GM19043 (cell line): Measurements from ENCODE around the gene SFMBT2.
A peak's percentile ranks its signal among the peaks of the same experiment; 100 is the strongest.

Experiments used
- ATAC-seq: cut with Tn5 transposase; IDR thresholded peaks from one replicate; pipeline ENCODE4 v1.9.1; 2021; ENCODE audit warnings: low read depth; ENCODE audit not compliant: unreplicated experiment

SFMBT2 gene

GRCh38 chr10:7410862-7411670 lies at the start of gene SFMBT2:
Gene SFMBT2, minus strand, starts transcription at chr10:7411034. Its CDS starts 29,136 bp downstream, at chr10:7381898.
- no peak for ATAC-seq

GRCh38 chr10:7460006-7460405 lies 49.2 kb upstream of the SFMBT2 start:
- ATAC-seq: no peak

GRCh38 chr10:7458556-7458955 lies 47.7 kb upstream of the SFMBT2 start:
- no peak for ATAC-seq

GRCh38 chr10:7457478-7458316 lies 46.9 kb upstream of the SFMBT2 start:
- ATAC-seq: no peak

GRCh38 chr10:7449063-7449695 lies 38.3 kb upstream of the SFMBT2 start:
- no peak for ATAC-seq

- peak; percentile 76 for ATAC-seq
Observed at GRCh38 chr10:7445474-7446185, 34.8 kb upstream of the SFMBT2 start.

GRCh38 chr10:7444551-7445121 lies 33.8 kb upstream of the SFMBT2 start:
- ATAC-seq: no peak

GRCh38 chr10:7443036-7443435 lies 32.2 kb upstream of the SFMBT2 start:
- no peak for ATAC-seq

GRCh38 chr10:7441403-7442147 lies 30.7 kb upstream of the SFMBT2 start:
- no peak for ATAC-seq

- ATAC-seq: no peak
Observed at GRCh38 chr10:7439696-7440095, 28.9 kb upstream of the SFMBT2 start.

GRCh38 chr10:7438196-7438986 lies 27.6 kb upstream of the SFMBT2 start:
- no peak for ATAC-seq

- ATAC-seq: no peak
Observed at GRCh38 chr10:7436490-7437100, 25.8 kb upstream of the SFMBT2 start.

GRCh38 chr10:7435674-7436073 lies 24.8 kb upstream of the SFMBT2 start:
- ATAC-seq: peak; percentile 51

GRCh38 chr10:7434378-7434777 lies 23.5 kb upstream of the SFMBT2 start:
- ATAC-seq: no peak

GRCh38 chr10:7433861-7434260 lies 23.0 kb upstream of the SFMBT2 start:
- no peak for ATAC-seq

GRCh38 chr10:7432884-7433726 lies 22.3 kb upstream of the SFMBT2 start:
- ATAC-seq: no peak

- no peak for ATAC-seq
Observed at GRCh38 chr10:7428673-7429350, 18.0 kb upstream of the SFMBT2 start.
